Parathyroid adenoma (tissue), 2 donors: ENCODE results near the gene SMIM24.

ENCODE experiments used
- H2AFZ ChIP-seq: fragments of 300-600 bp; sonication (generic); one replicate; pipeline ENCODE4 v1.7.0; 2017; ENCODE audit warnings: antibody characterized with exemption, mild to moderate bottlenecking
- H3K27ac ChIP-seq: fragments of 300-600 bp; sonication (generic); one replicate; pipeline ENCODE4 v1.7.0; 2017
- H3K27me3 ChIP-seq: fragments of 300-600 bp; sonication (generic); one replicate; pipeline ENCODE4 v1.7.0; 2017; ENCODE audit warnings: low read length; ENCODE audit not compliant: control insufficient read depth, insufficient read depth
- H3K36me3 ChIP-seq: fragments of 300-600 bp; sonication (generic); one replicate; pipeline ENCODE4 v1.7.0; 2017; ENCODE audit warnings: low read length; ENCODE audit not compliant: control insufficient read depth, insufficient read depth
- H3K4me1 ChIP-seq: fragments of 300-600 bp; sonication (generic); one replicate; pipeline ENCODE4 v1.7.0; 2017; ENCODE audit warnings: control low read depth
- H3K4me2 ChIP-seq: fragments of 300-600 bp; sonication (generic); one replicate; pipeline ENCODE4 v1.7.0; 2017; ENCODE audit warnings: low read length
- H3K4me3 ChIP-seq: fragments of 300-600 bp; sonication (generic); one replicate; pipeline ENCODE4 v1.7.0; 2017; ENCODE audit warnings: low read depth, low read length
- H3K79me2 ChIP-seq: fragments of 300-600 bp; sonication (generic); one replicate; pipeline ENCODE4 v1.7.0; 2017; ENCODE audit warnings: control low read depth
- H3K9ac ChIP-seq: fragments of 300-600 bp; sonication (generic); one replicate; pipeline ENCODE4 v1.7.0; 2017; ENCODE audit warnings: mild to moderate bottlenecking
- H3K9me3 ChIP-seq: fragments of 300-600 bp; sonication (generic); one replicate; pipeline ENCODE4 v1.7.0; 2017; ENCODE audit warnings: low read length; ENCODE audit not compliant: control insufficient read depth
- CTCF ChIP-seq: fragments of 300-600 bp; sonication (generic); IDR thresholded peaks from one replicate; pipeline ENCODE4 v1.7.0; 2017; ENCODE audit warnings: antibody characterized with exemption, mild to moderate bottlenecking
- donor health status: primary hyperparathyroidism.

Gene SMIM24

GRCh38 chr19:3493651-3494050 lies 13.3 kb upstream of the SMIM24 start:
- H3K36me3 ChIP-seq: no peaks in the 10 kb centered on the region
- H3K4me3 ChIP-seq: no peak overlapping the region

GRCh38 chr19:3492919-3493318 lies 12.6 kb upstream of the SMIM24 start:
- H3K27ac ChIP-seq: no peak overlapping the region
- H3K36me3 ChIP-seq: no peaks in the 10 kb centered on the region
- H3K9ac ChIP-seq: no peak overlapping the region
- no peak overlapping the region for H3K4me2 ChIP-seq
- no peak overlapping the region for H2AFZ ChIP-seq
- no peaks in the 10 kb centered on the region for H3K4me1 ChIP-seq
- TF ChIP-seq CTCF: no peak
- H3K79me2 ChIP-seq: no peaks in the 10 kb centered on the region
- no peaks in the 10 kb centered on the region for H3K9me3 ChIP-seq
- H3K4me3 ChIP-seq: no peak overlapping the region
- no peaks in the 10 kb centered on the region for H3K27me3 ChIP-seq

More at GRCh38 chr19:3493651-3494050, 13.3 kb upstream of the SMIM24 start:
- Histone ChIP-seq H3K4me2 (no peak overlapping the region), H3K9me3 (no peaks in the 10 kb centered on the region), H2AFZ (no peak overlapping the region), H3K4me1 (no peaks in the 10 kb centered on the region), H3K79me2 (no peaks in the 10 kb centered on the region), H3K27me3 (no peaks in the 10 kb centered on the region), H3K9ac (no peak overlapping the region), H3K27ac (no peak overlapping the region)
- TF ChIP-seq CTCF: no peak

DNA sequence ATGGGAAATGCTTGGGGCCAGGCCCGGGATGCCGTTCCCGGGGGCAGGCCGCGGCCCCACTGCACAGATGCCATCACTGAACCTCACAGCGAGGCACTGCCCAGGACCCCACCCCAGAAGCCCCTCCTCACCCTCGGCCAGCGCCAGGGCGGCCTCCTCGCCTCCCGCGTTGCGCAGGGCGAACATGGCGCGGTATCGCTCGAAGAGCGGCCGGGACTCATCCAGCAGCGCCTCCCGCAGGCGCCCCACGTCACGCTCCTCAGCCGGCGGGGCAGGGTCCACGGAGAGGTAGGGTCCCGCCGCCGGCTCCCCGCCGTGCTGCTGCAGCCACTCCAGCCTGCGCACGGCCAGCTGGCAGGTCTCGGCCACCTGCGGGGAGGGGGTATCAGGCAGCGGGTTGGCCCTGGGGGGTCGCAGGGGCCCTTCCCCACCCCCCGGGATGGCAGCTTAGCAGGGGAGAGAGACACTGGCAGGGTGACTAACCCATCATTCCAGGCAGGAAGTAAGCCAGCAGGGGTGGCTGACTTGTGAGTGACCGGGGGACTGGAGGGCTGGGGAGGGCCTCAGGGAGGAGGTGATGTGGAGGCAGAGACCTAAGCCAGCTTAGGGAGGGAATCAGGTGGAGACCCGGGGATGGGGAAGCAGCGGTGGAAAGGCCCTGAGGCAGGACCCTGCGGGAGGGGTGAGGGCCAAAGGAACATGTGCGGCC lies 12.0 kb upstream of the SMIM24 start:
- H3K27ac ChIP-seq: no peak overlapping the region
- TF ChIP-seq CTCF: no peak
- no peak overlapping the region for H3K4me2 ChIP-seq
- H3K9ac ChIP-seq: no peak overlapping the region
- no peaks in the 10 kb centered on the region for H3K79me2 ChIP-seq
- no peaks in the 10 kb centered on the region for H3K4me1 ChIP-seq
- no peak overlapping the region for H3K4me3 ChIP-seq
- H3K9me3 ChIP-seq: no peaks in the 10 kb centered on the region
- no peak overlapping the region for H2AFZ ChIP-seq
- H3K27me3 ChIP-seq: no peaks in the 10 kb centered on the region
- H3K36me3 ChIP-seq: no peaks in the 10 kb centered on the region

- H3K4me2 ChIP-seq: no peak overlapping the region
- no peaks in the 10 kb centered on the region for H3K79me2 ChIP-seq
- H2AFZ ChIP-seq: no peak overlapping the region
- no peak overlapping the region for H3K27ac ChIP-seq
- H3K9me3 ChIP-seq: no peaks in the 10 kb centered on the region
- H3K9ac ChIP-seq: no peak overlapping the region
- H3K4me3 ChIP-seq: no peak overlapping the region
- H3K27me3 ChIP-seq: no peaks in the 10 kb centered on the region
- TF ChIP-seq CTCF: no peak
- no peaks in the 10 kb centered on the region for H3K36me3 ChIP-seq
- H3K4me1 ChIP-seq: no peaks in the 10 kb centered on the region
These were observed 11.2 kb upstream of the SMIM24 start for GRCh38 chr19:3491396-3492119.

DNA sequence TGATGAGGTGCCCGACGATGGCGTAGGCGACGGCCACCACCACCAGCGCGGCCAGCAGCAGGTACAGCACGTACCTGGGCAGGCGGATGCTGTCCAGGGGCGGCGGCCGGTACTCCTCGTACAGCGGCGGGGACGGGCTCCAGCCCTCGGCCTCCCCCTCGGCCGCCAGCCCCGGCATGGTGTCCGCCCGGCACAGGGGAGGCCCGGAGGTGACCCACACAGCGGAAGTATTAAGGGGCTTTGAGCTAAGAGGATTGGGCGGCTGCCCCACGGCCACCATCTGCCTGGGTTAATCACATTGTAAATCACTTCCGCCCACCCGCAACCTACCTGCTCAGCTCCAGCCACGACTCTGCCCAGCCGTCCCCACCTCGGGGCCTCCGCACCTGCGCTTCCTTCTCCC lies 2.9 kb upstream of the SMIM24 start, which contains the start of gene SMIM44:
Gene SMIM44, minus strand, starts transcription at position 216 of the 403 bp plus-strand sequence. Its CDS starts 38 bp downstream, at position 178.
- H3K4me1 ChIP-seq: no peaks in the 10 kb centered on the region
- H3K27me3 ChIP-seq: no peaks in the 10 kb centered on the region
- no peak for TF ChIP-seq CTCF
- H3K4me2 ChIP-seq: no peak within 1 kb of the TSS
- no peak within 1 kb of the TSS for H3K27ac ChIP-seq
- no peaks in the 10 kb centered on the region for H3K36me3 ChIP-seq
- H3K9ac ChIP-seq: no peak within 1 kb of the TSS
- H2AFZ ChIP-seq: no peak within 1 kb of the TSS
- H3K4me3 ChIP-seq: no peak within 1 kb of the TSS
- no peaks in the 10 kb centered on the region for H3K9me3 ChIP-seq
- no peaks in the 10 kb centered on the region for H3K79me2 ChIP-seq
